ENCODE data around the gene FN3KRP.

Gene FN3KRP

GRCh38 chr17:82716203-82717010 lies at the start of gene FN3KRP:
Gene FN3KRP (plus strand): TSS chr17:82716706. CDS start chr17:82716756, 50 bp downstream.
- DNase-seq (ENCODE audit: low read depth): peak; percentile 94

GRCh38 chr17:82666931-82667667 lies 49.4 kb upstream of the FN3KRP start:
- DNase-seq (ENCODE audit: low read depth): no peak

DNA sequence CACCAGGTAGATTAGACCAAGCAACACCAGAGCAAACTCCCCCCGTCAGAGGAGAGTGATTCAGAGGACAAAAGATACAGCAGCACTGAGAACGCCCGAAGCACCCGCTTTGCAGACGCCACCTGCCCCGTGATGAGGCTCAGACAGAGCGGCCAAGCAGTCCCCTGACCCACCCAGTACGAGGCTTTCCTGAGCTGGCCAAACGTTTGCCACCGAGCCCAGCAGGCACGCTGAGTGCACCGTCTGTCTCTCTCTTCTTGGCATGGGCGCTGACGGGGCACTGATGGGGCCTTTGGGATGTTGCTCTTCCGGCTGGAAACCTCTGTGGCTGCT lies 48.9 kb upstream of the FN3KRP start:
- DNase-seq (ENCODE audit: low read depth): no peak

DNA sequence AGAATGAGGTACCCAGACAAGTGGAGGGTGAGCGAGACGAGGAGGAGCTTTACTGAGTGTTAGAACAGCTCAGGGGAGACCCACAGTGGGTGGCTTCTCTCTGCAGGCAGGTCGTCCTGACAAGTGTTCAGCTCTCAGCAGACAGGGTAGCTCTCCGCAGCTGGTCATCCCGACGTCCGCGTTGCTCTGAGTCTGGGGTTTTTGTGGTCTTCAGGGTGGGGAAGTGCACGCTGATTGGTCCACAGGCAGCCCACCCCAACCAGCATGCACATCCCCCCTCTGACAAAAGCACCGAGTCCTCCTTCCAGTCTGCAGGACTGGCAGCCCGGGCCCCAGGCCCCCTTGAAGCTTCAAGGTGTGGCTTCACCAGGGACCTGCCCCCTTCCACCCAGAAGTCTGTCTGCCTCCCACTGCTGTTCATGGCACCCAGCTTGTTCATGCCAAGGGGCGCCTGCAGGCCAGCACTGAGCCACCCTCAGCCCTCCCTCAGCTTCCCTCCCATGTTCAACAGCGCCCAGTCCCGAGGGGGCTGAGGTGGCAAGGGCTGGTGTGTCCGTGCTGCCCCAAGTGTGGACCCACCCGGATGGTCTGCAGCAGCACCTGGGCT lies 48.4 kb upstream of the FN3KRP start:
- no peak for DNase-seq (ENCODE audit: low read depth)

DNA sequence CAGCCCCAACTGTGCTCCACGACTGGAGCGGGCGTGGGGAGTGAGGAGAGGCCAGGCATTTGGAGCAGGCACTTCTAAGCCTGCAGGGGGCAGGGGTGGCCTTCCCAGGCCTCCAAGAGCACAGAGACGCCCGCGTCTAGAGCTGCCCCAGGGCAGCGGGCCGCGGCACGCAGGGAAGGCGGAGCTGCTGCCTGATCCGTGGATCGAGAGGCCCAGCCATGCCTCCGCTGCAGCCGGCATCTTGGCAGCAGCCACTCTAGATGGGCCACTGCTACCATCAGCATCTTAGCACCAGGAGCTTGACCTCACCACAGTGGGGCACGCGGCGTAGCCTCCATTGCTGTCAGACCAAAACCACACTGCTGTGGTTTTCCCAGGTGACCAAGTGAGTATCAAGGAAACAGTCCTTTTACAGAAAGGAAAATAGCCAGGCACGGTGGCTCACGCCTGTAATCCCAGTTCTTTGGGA lies 47.8 kb upstream of the FN3KRP start:
- DNase-seq (ENCODE audit: low read depth): peak; percentile 78

- no peak for DNase-seq (ENCODE audit: low read depth)
These were observed 45.6 kb upstream of the FN3KRP start for GRCh38 chr17:82670661-82671450.

GRCh38 chr17:82674656-82675475 lies 41.6 kb upstream of the FN3KRP start:
- DNase-seq (ENCODE audit: low read depth): no peak

DNA sequence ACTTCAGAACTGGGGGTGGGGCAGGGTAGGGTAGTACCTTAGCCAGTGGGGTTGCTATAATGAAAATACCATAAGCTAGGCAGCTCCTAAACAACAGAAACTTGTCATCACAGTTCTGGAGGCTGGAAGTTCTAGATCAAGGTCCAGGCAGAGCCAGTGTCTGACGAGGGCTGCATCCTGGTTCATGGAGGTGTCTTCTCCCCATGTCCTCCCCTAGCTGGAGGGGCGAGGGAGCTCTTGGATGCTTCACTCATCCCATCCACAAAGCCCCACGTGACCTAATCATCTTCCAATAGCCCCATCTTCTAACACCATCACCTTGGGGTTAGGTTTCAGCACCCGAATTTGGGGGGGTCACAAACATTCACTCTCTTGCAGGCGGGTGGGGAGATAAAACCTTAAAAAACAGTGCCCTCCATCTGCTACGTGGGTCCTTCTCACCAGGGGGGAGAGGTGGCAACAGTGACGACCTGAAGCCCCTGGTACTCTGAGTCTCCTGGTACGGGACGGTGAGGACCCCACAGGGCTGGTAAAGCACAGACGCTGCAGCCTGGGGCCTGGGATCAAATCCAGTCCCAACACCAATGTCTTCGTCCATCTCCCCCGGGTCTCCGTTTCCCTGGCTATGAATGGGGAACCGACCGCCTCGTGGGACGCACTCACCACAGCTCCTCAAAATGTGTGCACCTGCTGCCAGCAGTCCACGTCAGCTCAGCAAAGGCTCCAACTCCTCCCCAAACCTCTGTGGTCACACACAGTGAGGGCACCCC lies 40.8 kb upstream of the FN3KRP start:
- DNase-seq (ENCODE audit: low read depth): no peak

DNA sequence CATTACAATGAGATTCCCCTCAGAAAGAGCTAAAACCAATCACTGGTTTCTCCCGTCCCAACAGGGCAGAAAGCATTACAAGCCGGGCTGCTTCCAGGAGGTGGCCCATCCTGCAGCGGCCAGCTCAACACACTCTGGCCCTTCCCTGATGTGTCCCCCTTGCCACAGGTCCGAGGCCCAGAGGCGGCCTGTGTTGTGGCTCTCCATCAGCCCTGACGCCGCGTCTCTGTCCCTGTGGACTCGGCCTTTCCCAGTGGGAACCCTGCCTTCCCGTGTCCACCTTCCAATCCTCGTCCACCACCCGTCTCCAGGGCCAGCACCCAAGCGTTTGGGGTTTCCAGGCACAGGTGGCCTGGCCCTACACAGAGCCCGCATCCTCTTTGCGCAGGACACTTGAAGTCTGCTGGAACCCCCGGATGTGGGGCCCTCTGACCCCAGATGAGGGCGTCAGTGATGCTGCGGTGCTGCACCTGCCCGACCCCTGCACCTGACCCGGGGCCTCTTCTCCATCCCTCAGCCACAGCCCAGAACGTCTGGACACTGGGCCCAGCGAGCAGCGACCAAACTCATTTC lies 39.1 kb upstream of the FN3KRP start:
- no peak for DNase-seq (ENCODE audit: low read depth)

DNA sequence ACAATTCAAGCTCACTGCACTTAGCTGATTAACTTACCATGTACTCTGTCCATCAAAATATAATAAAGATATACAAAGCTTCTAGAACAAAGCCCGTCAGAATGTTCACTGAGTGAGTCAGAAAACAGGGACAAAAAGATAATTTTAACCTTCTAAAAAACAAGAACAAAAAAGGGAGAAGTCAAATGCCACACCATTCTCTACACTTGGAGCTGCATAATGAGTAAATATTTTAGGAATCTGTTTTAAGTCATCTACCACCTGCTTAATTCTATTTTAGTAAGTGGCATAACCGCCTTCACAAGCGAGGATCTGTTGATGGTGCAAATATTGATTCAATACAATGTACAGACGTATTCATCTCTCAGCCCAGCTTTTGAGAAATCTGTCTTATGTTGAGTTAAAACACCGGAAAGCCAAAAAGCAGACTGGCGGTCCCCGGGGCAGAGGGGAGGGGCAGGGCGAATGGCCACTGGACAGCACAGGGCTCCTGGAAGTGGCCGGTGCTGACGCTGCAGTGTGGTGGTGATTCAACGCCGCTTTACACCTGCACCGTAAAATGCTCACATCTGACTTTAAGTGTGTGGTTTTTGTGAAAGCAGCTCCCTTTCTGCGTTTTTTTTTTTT lies 38.1 kb upstream of the FN3KRP start:
- no peak for DNase-seq (ENCODE audit: low read depth)

DNA sequence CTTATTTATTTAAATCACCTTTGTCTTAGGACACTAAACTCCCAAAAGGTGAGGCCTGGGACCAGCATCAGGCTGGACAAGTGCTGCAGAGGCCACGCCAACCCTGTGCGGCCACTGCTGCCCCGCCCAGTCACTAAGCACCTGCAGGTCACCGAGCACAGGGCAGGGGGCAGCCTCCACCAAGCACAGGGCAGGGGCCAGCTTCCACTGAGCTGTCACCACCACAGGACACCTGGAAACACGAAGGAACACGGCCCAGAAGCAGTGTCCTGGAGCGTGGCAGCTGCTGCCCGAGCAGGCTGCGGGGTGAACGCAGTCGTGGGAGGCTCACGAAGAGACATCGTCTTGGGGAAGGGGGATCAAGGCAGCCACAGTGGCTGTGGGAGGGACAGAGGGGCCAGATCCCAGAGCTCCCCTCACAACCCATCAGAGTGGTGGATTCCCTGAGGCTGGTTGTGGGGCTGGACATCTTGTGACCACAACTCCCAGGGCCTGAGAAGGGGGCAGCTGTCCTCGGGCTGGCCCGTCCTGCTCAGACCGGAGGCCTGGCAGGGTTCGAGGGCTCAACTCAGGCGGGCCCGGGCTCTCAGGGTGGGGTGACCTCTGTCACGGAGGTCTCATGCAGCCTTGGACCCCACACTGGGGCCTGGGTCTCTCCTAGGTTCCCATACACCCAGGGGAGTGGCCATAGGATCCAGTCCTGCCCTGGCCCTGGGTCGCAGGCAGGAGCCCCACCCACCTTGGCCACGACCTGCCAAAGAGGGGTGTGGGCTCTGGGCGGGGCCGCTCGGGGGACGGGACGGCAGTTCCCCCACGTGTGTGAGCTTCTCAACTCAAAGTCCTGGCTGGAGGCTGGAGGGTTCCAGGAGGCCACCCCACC lies 36.7 kb upstream of the FN3KRP start:
- no peak for DNase-seq (ENCODE audit: low read depth)

- DNase-seq (ENCODE audit: low read depth): no peak
These were observed 35.0 kb upstream of the FN3KRP start for GRCh38 chr17:82681547-82681946.

DNA sequence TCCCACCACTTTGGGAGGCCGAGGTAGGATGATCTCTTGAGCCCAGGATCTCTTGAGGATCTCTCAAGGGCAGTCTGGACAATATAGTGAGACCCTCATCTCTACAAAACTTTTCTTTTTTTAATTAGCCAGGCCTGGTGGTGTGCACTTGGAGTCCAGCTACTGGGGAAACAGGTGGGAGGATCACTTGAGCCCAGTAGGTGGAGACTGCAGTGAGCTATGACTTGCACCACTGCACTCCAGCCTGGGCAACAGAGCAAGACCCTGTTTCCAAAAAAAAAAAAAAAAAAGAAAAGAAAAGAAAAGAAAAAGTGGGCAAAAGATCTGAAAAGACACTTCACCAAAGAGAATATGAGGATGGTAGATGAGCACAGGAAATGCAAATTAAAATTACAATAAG lies 33.0 kb upstream of the FN3KRP start:
- no peak for DNase-seq (ENCODE audit: low read depth)

DNA sequence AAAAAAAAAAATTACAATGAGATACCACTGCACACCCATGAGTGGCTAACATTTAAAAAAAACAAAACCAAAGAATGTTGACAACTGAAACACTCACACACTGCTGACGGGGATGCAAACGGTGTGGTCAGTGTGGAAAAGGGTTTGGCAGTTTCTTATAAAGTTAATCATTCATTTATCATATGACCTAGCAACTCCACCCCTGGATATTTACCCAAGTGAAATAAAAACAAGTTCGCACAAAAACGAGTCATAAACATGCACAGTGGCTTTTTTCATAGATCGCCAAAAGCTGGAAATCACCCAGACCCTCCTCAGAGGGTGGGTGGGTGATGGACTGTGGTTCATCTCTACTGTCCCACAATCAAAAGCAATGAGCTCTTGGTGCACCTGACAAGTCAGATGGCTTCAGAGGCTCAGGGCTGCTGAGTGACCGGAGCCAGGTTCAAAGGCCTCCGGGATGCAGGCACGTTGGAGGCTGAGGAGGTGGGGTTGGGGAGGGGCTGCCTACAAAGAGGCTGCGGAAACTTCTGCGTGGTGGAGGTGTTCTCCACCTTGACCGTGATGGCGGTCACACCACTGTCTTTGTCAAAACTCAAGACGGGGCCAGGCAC lies 32.2 kb upstream of the FN3KRP start:
- DNase-seq (ENCODE audit: low read depth): no peak

GRCh38 chr17:82685291-82685690 lies 31.2 kb upstream of the FN3KRP start:
- no peak for DNase-seq (ENCODE audit: low read depth)

DNA sequence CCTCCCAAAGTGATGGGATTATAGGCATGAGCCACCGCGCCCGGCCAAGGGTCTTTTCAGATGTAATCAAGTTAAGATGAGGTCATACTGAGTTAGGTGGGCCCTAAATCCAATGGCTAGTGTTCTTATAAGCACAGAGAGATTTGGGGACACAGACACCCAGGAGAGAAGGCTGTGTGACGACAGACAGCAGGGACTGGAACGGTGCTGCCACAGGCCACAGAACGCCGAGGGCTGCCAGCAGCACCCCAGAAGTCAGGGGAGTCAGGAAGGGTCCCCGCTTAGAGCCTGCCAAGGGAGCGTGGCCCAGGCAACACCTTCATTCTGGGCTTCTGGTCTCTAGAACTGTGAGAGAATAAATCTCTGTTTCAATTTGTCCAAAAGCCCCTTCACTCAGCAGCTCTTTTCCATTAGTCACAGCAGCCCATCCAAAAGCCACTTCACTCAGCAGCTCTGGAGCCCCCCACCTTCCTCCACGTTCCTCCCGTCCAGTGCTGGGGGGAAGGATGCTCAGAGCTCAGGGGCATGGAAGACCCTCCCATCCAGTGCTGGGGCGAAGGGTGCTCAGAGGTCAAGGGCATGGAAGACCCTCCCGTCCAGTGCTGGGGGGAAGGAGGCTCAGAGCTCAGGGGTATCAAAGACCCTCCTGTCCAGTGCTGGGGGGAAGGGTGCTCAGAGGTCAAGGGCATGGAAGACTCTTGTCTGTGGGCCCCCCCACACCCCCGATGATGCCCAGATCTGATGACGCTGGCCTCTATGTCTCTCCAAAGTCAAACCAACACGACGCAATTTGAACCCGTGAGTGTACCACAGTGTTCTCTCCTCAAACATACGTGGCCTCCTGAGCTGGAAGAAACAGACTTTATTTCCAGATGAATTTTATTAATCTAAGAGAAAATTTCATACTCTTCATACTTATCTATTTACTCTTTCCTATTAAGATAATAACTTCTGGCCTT lies 29.9 kb upstream of the FN3KRP start:
- DNase-seq (ENCODE audit: low read depth): no peak

DNA sequence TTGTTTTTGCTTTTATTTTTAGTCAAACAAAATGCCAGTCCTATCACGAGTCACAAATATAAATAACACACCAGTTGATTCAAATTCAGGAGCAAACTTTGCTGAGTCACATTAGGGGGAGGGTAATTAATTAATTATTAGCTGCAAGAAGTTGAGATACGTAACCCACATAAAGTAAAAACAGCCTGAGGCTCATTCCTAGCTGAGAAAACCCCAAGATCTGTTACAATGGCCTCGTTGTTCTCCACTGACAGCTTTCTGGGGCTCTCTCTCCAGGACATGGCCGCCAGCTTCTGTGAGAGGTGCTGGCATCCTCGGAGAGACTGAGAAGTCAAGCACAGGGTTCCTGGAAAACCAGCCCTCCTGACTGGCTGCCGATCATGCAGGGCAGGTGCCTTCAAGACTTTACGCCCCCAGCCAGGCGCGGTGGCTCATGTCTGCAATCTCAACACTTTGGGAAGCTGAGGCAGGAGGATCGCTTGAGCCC lies 29.1 kb upstream of the FN3KRP start:
- no peak for DNase-seq (ENCODE audit: low read depth)
